NCI-H345 treated with DMSO at 0.1 percent for 48 hours (cell line): Measurements from ENCODE around the gene PARD3B.
"Not testable (repeated sequence)": the region's sequence is repeated elsewhere in the genome, so short reads cannot be mapped to it uniquely, and the experiment has no call there.

Experiments used
- DNase-seq: peaks from one replicate; lab custom pipeline; 2025; ENCODE audit not compliant: unreplicated experiment; lab: John Stamatoyannopoulos, UW

The PARD3B gene

GRCh38 chr2:205482399-205483081, 937.3 kb downstream of the PARD3B start:
- no peak for DNase-seq

GRCh38 chr2:205483095-205483494, 937.8 kb downstream of the PARD3B start:
- no peak for DNase-seq

GRCh38 chr2:205484215-205484614, 938.9 kb downstream of the PARD3B start:
- DNase-seq: no peak

GRCh38 chr2:205484764-205485163, 939.5 kb downstream of the PARD3B start:
- peak; percentile 22 for DNase-seq

GRCh38 chr2:205493528-205493927, 948.3 kb downstream of the PARD3B start:
- not testable (repeated sequence) for DNase-seq

GRCh38 chr2:205494537-205495235, 949.4 kb downstream of the PARD3B start:
- no peak for DNase-seq

GRCh38 chr2:205495819-205496218, 950.5 kb downstream of the PARD3B start:
- no peak for DNase-seq

GRCh38 chr2:205496370-205496769, 951.1 kb downstream of the PARD3B start:
- no peak for DNase-seq

GRCh38 chr2:205496772-205497171, 951.5 kb downstream of the PARD3B start:
- DNase-seq: no peak

GRCh38 chr2:205499006-205499405, 953.7 kb downstream of the PARD3B start:
- DNase-seq: no peak

GRCh38 chr2:205500065-205500464, 954.8 kb downstream of the PARD3B start:
- DNase-seq: no peak

GRCh38 chr2:205500951-205501350, 955.7 kb downstream of the PARD3B start:
- DNase-seq: no peak

- no peak for DNase-seq
Measured at GRCh38 chr2:205501826-205502225, 956.6 kb downstream of the PARD3B start.

- no peak for DNase-seq
Measured at GRCh38 chr2:205505371-205505770, 960.1 kb downstream of the PARD3B start.

- no peak for DNase-seq
Measured at GRCh38 chr2:205509655-205510054, 964.4 kb downstream of the PARD3B start.

GRCh38 chr2:205510345-205510744, 965.1 kb downstream of the PARD3B start:
- no peak for DNase-seq

- no peak for DNase-seq
Measured at GRCh38 chr2:205511221-205511620, 965.9 kb downstream of the PARD3B start.

- no peak for DNase-seq
Measured at GRCh38 chr2:205511641-205512040, 966.4 kb downstream of the PARD3B start.

- DNase-seq: no peak
Measured at GRCh38 chr2:205520311-205520710, 975.0 kb downstream of the PARD3B start.

- no peak for DNase-seq
Measured at GRCh38 chr2:205524656-205525055, 979.4 kb downstream of the PARD3B start.

- DNase-seq: no peak
Measured at GRCh38 chr2:205527801-205528200, 982.5 kb downstream of the PARD3B start.

- DNase-seq: no peak
Measured at GRCh38 chr2:205531072-205531471, 985.8 kb downstream of the PARD3B start.
